ENCODE measurements around the gene PRADC1.
"Not testable (repeated sequence)": the region's sequence is repeated elsewhere in the genome, so short reads cannot be mapped to it uniquely, and the experiment has no call there.

Gene PRADC1

DNA sequence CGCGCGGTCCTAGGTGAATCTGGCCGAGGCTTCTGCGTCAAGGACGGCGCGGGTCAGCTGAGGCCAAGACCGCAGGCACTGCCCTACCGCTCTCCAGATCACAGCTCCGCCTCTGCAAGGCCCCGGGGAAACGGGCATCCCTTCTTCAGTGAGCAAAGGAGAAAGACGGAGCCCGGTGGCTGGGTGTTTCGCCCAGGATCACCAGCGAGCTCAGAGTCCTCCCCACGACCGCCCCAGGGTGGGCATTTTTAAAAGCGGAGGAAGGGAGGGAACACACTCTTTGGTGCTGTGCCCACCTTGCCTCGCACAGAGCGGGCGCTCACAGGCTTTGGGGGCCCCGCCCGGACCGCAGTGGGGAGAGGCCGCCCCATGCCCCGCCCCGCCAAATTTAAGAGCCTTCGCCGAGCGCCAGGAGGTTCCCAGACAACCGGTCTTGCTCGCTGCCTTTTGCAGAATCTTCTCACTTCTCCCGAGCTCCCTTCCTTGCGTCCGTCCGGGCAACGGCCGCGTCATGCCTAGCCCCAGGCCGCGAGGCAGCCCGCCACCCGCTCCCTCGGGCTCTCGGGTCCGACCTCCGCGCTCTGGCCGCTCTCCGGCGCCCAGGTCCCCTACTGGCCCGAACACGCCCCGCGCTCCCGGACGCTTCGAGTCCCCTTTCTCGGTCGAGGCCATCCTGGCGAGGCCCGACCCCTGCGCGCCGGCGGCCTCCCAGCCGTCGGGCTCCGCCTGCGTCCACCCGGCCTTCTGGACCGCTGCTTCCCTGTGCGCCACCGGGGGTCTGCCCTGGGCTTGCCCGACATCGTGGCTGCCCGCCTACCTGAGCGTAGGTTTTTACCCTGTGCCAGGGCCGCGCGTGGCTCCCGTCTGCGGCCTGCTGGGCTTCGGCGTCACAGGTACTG lies 30.6 kb downstream of the PRADC1 start, which contains the start of gene NOTO:
NOTO (plus strand) TSS at position 419 of the 899 bp plus-strand sequence; CDS start at position 512, 93 bp downstream.
- no peak for DNase-seq

DNA sequence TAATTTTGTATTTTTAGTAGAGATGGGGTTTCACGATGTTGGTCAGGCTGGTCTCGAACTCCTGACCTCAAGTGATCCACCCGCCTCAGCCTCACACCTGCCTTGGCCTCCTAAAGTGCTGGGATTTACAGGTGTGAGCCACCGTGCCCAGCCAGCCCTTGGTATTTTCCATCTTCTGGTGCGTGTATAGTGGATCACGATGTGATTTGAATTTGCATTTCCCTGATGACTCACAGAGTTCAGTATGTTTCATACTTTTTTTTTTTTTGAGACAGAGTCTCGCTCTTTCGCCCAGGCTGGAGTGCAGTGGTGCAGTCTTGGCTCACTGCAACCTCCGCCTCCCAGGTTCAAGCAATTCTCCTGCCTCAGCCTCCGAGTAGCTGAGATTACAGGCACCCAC lies 32.8 kb downstream of the PRADC1 start:
- DNase-seq = not testable (repeated sequence)

DNA sequence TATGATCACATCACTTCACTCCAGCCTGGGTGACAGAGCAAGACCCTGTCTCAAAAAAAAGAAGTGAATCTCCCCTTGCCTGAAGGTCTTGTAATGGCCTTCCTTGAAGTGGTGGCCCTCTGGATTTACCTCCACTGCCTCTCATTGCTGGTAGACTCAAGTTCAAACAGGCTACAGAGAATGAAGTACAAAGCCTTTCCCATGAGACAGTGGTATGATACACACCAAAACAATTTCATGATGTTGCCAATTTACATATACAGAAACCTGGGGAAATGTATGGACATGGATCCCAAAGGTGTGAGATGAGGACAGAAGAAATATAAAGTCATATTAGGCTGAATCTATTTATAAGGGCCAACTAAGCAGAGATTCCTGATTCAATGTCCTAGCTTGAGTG lies 35.5 kb downstream of the PRADC1 start:
- no peak for DNase-seq

DNA sequence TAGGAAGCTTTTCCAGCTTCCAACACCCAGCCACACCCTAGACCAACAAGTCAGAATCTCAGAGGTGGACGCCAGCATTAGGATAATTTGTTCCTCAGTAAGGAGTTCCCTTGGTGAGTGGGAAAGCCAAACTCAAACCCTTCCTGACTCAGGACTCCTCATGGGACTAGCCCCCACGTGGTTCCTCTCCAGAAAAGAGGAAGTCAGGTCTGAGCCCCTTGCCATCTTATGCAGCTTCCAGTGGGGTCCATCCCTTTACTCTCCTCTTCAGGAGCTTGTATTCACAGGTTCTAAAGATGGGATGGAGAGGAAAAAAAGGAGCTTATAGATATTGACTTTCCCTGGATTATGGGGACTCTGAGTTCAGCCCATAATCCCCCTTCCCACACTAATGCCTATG lies 45.5 kb downstream of the PRADC1 start:
- no peak for DNase-seq

DNA sequence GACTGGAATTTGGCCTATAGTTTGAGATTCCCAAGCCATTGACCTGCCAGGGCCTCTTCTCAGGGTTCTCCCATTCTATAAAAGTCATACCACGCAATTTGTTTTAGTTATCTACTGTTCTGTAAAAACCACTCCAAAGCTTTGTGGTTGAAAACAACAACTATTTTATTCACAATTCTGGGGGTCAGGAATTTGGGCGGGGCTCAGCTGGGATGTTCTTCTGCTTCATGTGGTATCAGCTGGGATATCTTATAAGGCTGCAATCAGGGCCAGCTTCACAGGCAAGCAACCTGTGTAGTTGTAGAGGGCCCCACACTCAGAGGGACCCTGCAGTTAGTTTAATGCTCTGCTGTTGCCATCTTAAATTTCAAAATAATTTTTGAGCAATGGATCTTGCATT lies 47.1 kb downstream of the PRADC1 start:
- no peak for DNase-seq
